ENCODE measurements around the gene NUP210L. TPM values are rescaled to one million over a fixed set of nuclear protein-coding genes. Genes with fewer than 3 reads are reported as not detected.
A peak's percentile ranks its signal among the peaks of the same experiment; 100 is the strongest.

Gene NUP210L
- total and polyA plus RNA-seq, 2 experiments from 2014 or later, result not detected

GRCh38 chr1:153959454-153959853 is 195.4 kb downstream of the NUP210L start:
- Histone ChIP-seq H3K4me1 (ENCODE audit: low read depth) (peaks cover 33% of the 10 kb centered on the region), H3K27ac (peak overlapping the region; percentile 7), H3K27me3 (no peaks in the 10 kb centered on the region), H3K4me3 (no peak overlapping the region), H3K36me3 (peaks cover 6% of the 10 kb centered on the region), H3K9me3 (ENCODE audit: low read depth) (no peaks in the 10 kb centered on the region)
- DNase-seq (ENCODE audit: low read depth in 1 of 2, low spot score in 1 of 2), result no peak
- TF ChIP-seq CTCF (IDR thresholded peaks at IDR 0.05; ENCODE audit: low read depth, low read length), result no peak

DNA sequence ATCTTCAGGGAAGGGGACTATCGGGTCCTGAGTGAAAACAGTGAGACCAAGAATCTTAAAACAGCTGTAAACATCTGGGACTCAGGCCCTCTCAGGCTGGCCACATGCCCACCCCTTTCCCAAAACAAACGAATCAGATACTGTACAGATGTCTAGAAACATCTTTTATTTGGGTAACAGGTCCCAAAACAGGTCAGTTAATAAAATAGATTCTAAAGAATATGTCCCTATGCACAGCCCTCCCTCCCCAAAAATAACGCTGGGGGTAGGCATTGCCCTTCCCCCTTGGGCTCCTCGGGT is 196.0 kb downstream of the NUP210L start:
- H3K4me1 ChIP-seq (ENCODE audit: low read depth), result peaks cover 37% of the 10 kb centered on the region
- H3K27me3 ChIP-seq, result no peaks in the 10 kb centered on the region
- H3K36me3 ChIP-seq, result peaks cover 6% of the 10 kb centered on the region
- DNase-seq (ENCODE audit: low read depth in 1 of 2, low spot score in 1 of 2), result no peak
- no peaks in the 10 kb centered on the region for H3K9me3 ChIP-seq (ENCODE audit: low read depth)
- no peak for TF ChIP-seq CTCF (IDR thresholded peaks at IDR 0.05; ENCODE audit: low read depth, low read length)
- H3K4me3 ChIP-seq, result no peak overlapping the region
- H3K27ac ChIP-seq, result peak overlapping the region; percentile 7

- peak; percentile 99 for DNase-seq (ENCODE audit: low read depth in 1 of 2, low spot score in 1 of 2)
- H3K36me3 ChIP-seq, result peaks cover 6% of the 10 kb centered on the region
- peaks cover 37% of the 10 kb centered on the region for H3K4me1 ChIP-seq (ENCODE audit: low read depth)
- no peaks in the 10 kb centered on the region for H3K9me3 ChIP-seq (ENCODE audit: low read depth)
- peak within 1 kb of the TSS; percentile 65 for H3K4me3 ChIP-seq
- no peaks in the 10 kb centered on the region for H3K27me3 ChIP-seq
- TF ChIP-seq CTCF (IDR thresholded peaks at IDR 0.05; ENCODE audit: low read depth, low read length), result no peak
- peak within 1 kb of the TSS; percentile 84 for H3K27ac ChIP-seq
Measured at GRCh38 chr1:153958111-153958960, 196.5 kb downstream of the NUP210L start, which contains the start of gene CRTC2. TSS of gene CRTC2 (minus strand) at chr1:153958612. CDS start at chr1:153958497, 115 bp downstream.

DNA sequence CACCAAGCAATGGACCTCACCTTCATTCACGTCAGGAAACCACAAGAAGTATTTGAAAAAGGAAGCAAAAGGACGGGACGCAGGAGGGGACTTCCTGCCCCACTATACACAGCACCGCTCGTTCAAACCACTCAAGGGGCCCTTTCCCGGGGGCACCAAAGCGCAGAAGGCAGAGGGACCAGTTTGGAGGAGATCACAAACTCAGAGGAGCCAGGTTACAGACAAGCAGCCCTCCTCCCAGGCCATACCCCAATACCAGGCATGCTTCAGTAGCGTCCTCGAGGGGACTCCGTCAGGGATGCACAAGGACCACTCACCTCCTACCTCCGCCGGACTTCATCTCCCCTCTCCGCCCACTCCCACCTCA is 197.1 kb downstream of the NUP210L start:
- Histone ChIP-seq H3K4me3 (peak overlapping the region; percentile 65), H3K27ac (peak overlapping the region; percentile 84), H3K4me1 (ENCODE audit: low read depth) (peaks cover 37% of the 10 kb centered on the region), H3K9me3 (ENCODE audit: low read depth) (no peaks in the 10 kb centered on the region), H3K27me3 (no peaks in the 10 kb centered on the region), H3K36me3 (peaks cover 6% of the 10 kb centered on the region)
- TF ChIP-seq CTCF (IDR thresholded peaks at IDR 0.05; ENCODE audit: low read depth, low read length), result no peak
- DNase-seq (ENCODE audit: low read depth in 1 of 2, low spot score in 1 of 2), result no peak

DNA sequence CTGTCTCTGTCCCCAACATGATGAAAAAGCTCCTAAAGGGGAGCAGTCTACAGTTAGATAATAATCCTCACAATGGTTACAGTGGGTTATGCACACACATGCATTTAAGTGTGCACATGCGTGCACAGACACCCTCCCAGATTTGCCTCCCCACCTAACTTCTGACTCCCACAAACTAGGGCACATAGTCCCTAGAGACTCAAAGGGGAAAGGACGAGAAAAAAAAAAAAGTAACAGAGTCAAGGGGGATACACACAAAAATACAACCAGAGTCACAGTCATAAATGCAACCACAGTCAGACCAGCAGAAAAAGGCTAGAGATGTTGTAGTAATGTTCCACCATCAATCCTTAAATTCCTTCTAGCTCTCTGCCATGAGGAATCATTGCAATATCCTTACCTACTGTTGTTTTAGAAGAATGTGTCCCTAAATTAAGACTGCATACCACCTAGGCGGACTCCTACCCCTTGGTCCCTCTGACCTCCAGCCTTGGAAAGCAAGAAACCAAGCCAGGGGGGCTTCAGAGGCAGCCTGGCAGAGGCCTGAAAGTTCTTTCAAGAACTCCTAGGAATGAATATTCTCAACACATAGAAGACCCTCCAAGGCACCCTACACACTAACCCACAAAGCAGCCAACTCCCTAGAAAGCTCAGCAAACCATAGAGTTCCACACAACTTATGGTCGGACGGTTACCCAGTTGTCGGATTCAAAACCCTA is 197.7 kb downstream of the NUP210L start:
- H3K27ac ChIP-seq, result peak overlapping the region; percentile 84
- no peak for DNase-seq (ENCODE audit: low read depth in 1 of 2, low spot score in 1 of 2)
- no peaks in the 10 kb centered on the region for H3K9me3 ChIP-seq (ENCODE audit: low read depth)
- H3K4me3 ChIP-seq, result peak overlapping the region; percentile 65
- peaks cover 7% of the 10 kb centered on the region for H3K36me3 ChIP-seq
- no peak for TF ChIP-seq CTCF (IDR thresholded peaks at IDR 0.05; ENCODE audit: low read depth, low read length)
- H3K27me3 ChIP-seq, result no peaks in the 10 kb centered on the region
- H3K4me1 ChIP-seq (ENCODE audit: low read depth), result peaks cover 33% of the 10 kb centered on the region

Measured in cardiac muscle cell (in vitro differentiated cells and primary cell).